ENCODE results near the gene COL13A1. TPM values are rescaled to one million over a fixed set of nuclear protein-coding genes. Genes with fewer than 3 reads are reported as not detected.

The COL13A1 gene
- total and polyA plus RNA-seq, 2 experiments from 2014 or later: 5.2 to 8.6 TPM

DNA sequence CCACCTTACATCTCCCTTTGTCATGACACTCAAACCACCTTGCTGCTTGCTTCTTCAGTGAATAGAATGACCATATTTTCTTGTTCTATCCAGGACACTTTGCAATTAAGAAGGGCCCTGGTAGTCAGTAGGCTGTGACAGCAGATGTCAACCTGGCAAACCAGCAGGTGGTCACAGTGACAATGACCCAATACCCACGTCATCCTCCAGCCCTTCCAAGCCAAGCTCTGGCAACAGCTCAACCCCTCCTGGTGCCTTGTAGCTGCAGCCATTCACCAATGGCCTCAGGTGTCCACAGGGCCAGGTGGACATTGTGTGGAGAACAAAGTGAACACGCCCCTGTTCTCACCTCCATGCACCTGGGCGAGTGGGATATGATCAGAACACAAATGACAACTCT, 163.4 kb downstream of the COL13A1 start:
- Histone ChIP-seq H3K27ac (ENCODE audit: low read depth) (no peak overlapping the region), H2AFZ (no peak overlapping the region), H3K36me3 (ENCODE audit: insufficient read depth) (no peaks in the 10 kb centered on the region), H3K4me2 (no peak overlapping the region), H3F3A (replicated peaks; ENCODE audit: low read depth) (no peaks in the 10 kb centered on the region), H3K79me2 (replicated peaks; ENCODE audit: insufficient read depth) (no peaks in the 10 kb centered on the region), H3K27me3 (ENCODE audit: insufficient read depth) (no peaks in the 10 kb centered on the region), H3K9me2 (ENCODE audit: insufficient read depth) (no peaks in the 10 kb centered on the region), H3K4me3 (no peak overlapping the region), H4K20me1 (replicated peaks; ENCODE audit: insufficient read depth) (no peaks in the 10 kb centered on the region), H3K4me1 (ENCODE audit: insufficient read depth) (no peaks in the 10 kb centered on the region)
- no peak for ATAC-seq
- Mint-ChIP-seq H3K27me3 (ENCODE audit: insufficient read depth, low read depth, poor library complexity) (peaks cover 9% of the 10 kb centered on the region), H3K4me3 (no peak overlapping the region), H3K4me1 (peaks cover 14% of the 10 kb centered on the region; the same call in 2 of the 3 replicates), H3K9me3 (no peaks in the 10 kb centered on the region), H3K27ac (no peak overlapping the region), H3K36me3 (ENCODE audit: low read depth) (no peaks in the 10 kb centered on the region; the same call in 2 of the 3 replicates)
- TF ChIP-seq, protein P1, sequence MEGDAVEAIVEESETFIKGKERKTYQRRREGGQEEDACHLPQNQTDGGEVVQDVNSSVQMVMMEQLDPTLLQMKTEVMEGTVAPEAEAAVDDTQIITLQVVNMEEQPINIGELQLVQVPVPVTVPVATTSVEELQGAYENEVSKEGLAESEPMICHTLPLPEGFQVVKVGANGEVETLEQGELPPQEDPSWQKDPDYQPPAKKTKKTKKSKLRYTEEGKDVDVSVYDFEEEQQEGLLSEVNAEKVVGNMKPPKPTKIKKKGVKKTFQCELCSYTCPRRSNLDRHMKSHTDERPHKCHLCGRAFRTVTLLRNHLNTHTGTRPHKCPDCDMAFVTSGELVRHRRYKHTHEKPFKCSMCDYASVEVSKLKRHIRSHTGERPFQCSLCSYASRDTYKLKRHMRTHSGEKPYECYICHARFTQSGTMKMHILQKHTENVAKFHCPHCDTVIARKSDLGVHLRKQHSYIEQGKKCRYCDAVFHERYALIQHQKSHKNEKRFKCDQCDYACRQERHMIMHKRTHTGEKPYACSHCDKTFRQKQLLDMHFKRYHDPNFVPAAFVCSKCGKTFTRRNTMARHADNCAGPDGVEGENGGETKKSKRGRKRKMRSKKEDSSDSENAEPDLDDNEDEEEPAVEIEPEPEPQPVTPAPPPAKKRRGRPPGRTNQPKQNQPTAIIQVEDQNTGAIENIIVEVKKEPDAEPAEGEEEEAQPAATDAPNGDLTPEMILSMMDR (conservative IDR thresholded peaks at IDR 0.05; ENCODE audit: low read depth in 2 of 2): no peak
- TF ChIP-seq STAT1 (IDR thresholded peaks at IDR 0.05; ENCODE audit: unreplicated experiment) (no peak), CREB1 (CRISPR knock-in tag; IDR thresholded peaks at IDR 0.05; ENCODE audit: low read depth) (no peak), ZNF331 (CRISPR knock-in tag; IDR thresholded peaks at IDR 0.05; ENCODE audit: low read depth) (no peak), JUNB (IDR thresholded peaks at IDR 0.05; ENCODE audit: unreplicated experiment) (no peak), ZNF114 (CRISPR knock-in tag; IDR thresholded peaks at IDR 0.05) (no peak), POLR2AphosphoS5 (IDR thresholded peaks at IDR 0.05; ENCODE audit: low read depth) (no peak), EZH2phosphoT487 (IDR thresholded peaks at IDR 0.05; ENCODE audit: unreplicated experiment) (no peak), NANOG (IDR thresholded peaks at IDR 0.05; ENCODE audit: borderline replicate concordance) (no peak), EZH2 (IDR thresholded peaks at IDR 0.05; ENCODE audit: low read depth, unreplicated experiment) (no peak)
- TF ChIP-seq, protein P2, sequence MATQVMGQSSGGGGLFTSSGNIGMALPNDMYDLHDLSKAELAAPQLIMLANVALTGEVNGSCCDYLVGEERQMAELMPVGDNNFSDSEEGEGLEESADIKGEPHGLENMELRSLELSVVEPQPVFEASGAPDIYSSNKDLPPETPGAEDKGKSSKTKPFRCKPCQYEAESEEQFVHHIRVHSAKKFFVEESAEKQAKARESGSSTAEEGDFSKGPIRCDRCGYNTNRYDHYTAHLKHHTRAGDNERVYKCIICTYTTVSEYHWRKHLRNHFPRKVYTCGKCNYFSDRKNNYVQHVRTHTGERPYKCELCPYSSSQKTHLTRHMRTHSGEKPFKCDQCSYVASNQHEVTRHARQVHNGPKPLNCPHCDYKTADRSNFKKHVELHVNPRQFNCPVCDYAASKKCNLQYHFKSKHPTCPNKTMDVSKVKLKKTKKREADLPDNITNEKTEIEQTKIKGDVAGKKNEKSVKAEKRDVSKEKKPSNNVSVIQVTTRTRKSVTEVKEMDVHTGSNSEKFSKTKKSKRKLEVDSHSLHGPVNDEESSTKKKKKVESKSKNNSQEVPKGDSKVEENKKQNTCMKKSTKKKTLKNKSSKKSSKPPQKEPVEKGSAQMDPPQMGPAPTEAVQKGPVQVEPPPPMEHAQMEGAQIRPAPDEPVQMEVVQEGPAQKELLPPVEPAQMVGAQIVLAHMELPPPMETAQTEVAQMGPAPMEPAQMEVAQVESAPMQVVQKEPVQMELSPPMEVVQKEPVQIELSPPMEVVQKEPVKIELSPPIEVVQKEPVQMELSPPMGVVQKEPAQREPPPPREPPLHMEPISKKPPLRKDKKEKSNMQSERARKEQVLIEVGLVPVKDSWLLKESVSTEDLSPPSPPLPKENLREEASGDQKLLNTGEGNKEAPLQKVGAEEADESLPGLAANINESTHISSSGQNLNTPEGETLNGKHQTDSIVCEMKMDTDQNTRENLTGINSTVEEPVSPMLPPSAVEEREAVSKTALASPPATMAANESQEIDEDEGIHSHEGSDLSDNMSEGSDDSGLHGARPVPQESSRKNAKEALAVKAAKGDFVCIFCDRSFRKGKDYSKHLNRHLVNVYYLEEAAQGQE (IDR thresholded peaks at IDR 0.05; ENCODE audit: unreplicated experiment): no peak
- TF ChIP-seq, protein P3, sequence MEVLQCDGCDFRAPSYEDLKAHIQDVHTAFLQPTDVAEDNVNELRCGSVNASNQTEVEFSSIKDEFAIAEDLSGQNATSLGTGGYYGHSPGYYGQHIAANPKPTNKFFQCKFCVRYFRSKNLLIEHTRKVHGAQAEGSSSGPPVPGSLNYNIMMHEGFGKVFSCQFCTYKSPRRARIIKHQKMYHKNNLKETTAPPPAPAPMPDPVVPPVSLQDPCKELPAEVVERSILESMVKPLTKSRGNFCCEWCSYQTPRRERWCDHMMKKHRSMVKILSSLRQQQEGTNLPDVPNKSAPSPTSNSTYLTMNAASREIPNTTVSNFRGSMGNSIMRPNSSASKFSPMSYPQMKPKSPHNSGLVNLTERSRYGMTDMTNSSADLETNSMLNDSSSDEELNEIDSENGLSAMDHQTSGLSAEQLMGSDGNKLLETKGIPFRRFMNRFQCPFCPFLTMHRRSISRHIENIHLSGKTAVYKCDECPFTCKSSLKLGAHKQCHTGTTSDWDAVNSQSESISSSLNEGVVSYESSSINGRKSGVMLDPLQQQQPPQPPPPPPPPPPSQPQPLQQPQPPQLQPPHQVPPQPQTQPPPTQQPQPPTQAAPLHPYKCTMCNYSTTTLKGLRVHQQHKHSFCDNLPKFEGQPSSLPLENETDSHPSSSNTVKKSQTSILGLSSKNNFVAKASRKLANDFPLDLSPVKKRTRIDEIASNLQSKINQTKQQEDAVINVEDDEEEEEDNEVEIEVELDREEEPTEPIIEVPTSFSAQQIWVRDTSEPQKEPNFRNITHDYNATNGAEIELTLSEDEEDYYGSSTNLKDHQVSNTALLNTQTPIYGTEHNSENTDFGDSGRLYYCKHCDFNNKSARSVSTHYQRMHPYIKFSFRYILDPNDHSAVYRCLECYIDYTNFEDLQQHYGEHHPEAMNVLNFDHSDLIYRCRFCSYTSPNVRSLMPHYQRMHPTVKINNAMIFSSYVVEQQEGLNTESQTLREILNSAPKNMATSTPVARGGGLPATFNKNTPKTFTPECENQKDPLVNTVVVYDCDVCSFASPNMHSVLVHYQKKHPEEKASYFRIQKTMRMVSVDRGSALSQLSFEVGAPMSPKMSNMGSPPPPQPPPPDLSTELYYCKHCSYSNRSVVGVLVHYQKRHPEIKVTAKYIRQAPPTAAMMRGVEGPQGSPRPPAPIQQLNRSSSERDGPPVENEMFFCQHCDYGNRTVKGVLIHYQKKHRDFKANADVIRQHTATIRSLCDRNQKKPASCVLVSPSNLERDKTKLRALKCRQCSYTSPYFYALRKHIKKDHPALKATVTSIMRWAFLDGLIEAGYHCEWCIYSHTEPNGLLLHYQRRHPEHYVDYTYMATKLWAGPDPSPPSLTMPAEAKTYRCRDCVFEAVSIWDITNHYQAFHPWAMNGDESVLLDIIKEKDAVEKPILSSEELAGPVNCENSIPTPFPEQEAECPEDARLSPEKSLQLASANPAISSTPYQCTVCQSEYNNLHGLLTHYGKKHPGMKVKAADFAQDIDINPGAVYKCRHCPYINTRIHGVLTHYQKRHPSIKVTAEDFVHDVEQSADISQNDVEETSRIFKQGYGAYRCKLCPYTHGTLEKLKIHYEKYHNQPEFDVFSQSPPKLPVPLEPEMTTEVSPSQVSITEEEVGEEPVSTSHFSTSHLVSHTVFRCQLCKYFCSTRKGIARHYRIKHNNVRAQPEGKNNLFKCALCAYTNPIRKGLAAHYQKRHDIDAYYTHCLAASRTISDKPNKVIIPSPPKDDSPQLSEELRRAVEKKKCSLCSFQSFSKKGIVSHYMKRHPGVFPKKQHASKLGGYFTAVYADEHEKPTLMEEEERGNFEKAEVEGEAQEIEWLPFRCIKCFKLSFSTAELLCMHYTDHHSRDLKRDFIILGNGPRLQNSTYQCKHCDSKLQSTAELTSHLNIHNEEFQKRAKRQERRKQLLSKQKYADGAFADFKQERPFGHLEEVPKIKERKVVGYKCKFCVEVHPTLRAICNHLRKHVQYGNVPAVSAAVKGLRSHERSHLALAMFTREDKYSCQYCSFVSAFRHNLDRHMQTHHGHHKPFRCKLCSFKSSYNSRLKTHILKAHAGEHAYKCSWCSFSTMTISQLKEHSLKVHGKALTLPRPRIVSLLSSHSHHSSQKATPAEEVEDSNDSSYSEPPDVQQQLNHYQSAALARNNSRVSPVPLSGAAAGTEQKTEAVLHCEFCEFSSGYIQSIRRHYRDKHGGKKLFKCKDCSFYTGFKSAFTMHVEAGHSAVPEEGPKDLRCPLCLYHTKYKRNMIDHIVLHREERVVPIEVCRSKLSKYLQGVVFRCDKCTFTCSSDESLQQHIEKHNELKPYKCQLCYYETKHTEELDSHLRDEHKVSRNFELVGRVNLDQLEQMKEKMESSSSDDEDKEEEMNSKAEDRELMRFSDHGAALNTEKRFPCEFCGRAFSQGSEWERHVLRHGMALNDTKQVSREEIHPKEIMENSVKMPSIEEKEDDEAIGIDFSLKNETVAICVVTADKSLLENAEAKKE (CRISPR knock-in tag; IDR thresholded peaks at IDR 0.05): no peak
- TF ChIP-seq, protein P4, sequence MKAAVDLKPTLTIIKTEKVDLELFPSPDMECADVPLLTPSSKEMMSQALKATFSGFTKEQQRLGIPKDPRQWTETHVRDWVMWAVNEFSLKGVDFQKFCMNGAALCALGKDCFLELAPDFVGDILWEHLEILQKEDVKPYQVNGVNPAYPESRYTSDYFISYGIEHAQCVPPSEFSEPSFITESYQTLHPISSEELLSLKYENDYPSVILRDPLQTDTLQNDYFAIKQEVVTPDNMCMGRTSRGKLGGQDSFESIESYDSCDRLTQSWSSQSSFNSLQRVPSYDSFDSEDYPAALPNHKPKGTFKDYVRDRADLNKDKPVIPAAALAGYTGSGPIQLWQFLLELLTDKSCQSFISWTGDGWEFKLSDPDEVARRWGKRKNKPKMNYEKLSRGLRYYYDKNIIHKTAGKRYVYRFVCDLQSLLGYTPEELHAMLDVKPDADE (IDR thresholded peaks at IDR 0.05): no peak
- no peak for DNase-seq (ENCODE audit: low spot score)
